DND-41 (cell line): ENCODE data around the gene JADE2.

Experiments
- EZH2 ChIP-seq: IDR thresholded peaks from 3 replicates; pipeline ENCODE4 v1.6.1; 2012; ENCODE audit warnings: borderline replicate concordance, low read depth, mild to moderate bottlenecking, moderate library complexity, low read length, inconsistent platforms; ENCODE audit not compliant: severe bottlenecking
- TF ChIP-seq, protein P1 (sequence below): IDR thresholded peaks from 2 replicates; pipeline ENCODE4 v1.5.1; 2012; ENCODE audit warnings: borderline replicate concordance, low read length, moderate library complexity, mild to moderate bottlenecking; ENCODE audit not compliant: poor library complexity, severe bottlenecking; ENCODE audit errors: extremely low read depth

DNA sequence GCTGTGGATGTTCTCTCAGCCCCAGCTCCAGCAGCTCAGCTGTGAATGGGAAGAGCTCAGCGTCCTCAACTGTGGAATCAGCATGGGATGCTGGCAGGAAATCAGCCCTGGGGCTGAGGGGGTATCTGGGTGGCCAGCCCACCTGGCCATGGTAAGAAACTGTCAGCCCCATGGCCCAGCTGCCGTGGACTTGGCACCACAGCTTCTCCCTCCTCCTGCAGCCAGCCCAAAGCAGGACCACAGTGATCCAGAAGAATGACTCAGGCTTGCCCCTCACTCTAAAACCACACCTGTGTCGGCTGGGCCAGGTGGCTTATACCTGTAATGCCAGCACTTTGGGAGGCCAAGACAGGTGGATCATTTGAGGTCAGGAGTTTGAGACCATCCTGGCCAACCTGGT lies 59.2 kb downstream of the JADE2 start:
- TF ChIP-seq, protein P1, sequence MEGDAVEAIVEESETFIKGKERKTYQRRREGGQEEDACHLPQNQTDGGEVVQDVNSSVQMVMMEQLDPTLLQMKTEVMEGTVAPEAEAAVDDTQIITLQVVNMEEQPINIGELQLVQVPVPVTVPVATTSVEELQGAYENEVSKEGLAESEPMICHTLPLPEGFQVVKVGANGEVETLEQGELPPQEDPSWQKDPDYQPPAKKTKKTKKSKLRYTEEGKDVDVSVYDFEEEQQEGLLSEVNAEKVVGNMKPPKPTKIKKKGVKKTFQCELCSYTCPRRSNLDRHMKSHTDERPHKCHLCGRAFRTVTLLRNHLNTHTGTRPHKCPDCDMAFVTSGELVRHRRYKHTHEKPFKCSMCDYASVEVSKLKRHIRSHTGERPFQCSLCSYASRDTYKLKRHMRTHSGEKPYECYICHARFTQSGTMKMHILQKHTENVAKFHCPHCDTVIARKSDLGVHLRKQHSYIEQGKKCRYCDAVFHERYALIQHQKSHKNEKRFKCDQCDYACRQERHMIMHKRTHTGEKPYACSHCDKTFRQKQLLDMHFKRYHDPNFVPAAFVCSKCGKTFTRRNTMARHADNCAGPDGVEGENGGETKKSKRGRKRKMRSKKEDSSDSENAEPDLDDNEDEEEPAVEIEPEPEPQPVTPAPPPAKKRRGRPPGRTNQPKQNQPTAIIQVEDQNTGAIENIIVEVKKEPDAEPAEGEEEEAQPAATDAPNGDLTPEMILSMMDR: no peak
- no peak for TF ChIP-seq EZH2
